Panc1 (cell line): Measurements from ENCODE around the gene WDFY2. TPM values are rescaled to one million over a fixed set of nuclear protein-coding genes. Genes with fewer than 3 reads are reported as not detected.

Experiments
- ATAC-seq: fragments of 200-7000 bp; cut with Tn5 transposase; 2 replicates; pipeline ENCODE4 v1.9.1; 2020; ENCODE audit warnings: mild to moderate bottlenecking, moderate library complexity
- BruUV-seq: library from RNA; stranded (reverse); fragments of 400-500 nt; replicated peaks from 2 replicates; lab custom pipeline; 2021; lab: Mats Ljungman, UMichigan
- CTCF ChIA-PET: fragments of 300-600 bp; sonication (Branson Sonifier 250); formaldehyde crosslinking; loops from one replicate; lab custom pipeline; 2022; ENCODE audit warnings: antibody characterized with exemption; lab: Charles Lee
- POLR2A ChIA-PET: fragments of 300-600 bp; sonication (Branson Sonifier 250); formaldehyde crosslinking; loops from one replicate; lab custom pipeline; 2022; ENCODE audit warnings: antibody characterized with exemption; lab: Charles Lee
- DNase-seq: peaks from one replicate; pipeline ENCODE4 v3.0.0-alpha.2; 2010; ENCODE audit warnings: low read depth, low spot score
- H3K27ac ChIP-seq: 2 replicates; pipeline ENCODE4 v1.5.1; 2011; ENCODE audit warnings: mild to moderate bottlenecking, low read length, inconsistent platforms
- H3K27me3 ChIP-seq: fragments of 200-500 bp; sonication (Bioruptor generic); 2 replicates; pipeline ENCODE4 v1.6.0; 2014; ENCODE audit warnings: low read length, inconsistent platforms; ENCODE audit not compliant: control insufficient read depth, insufficient read depth
- H3K36me3 ChIP-seq: fragments of 200-500 bp; sonication (Bioruptor generic); 2 replicates; pipeline ENCODE4 v1.5.1; 2014; ENCODE audit warnings: inconsistent platforms, mild to moderate bottlenecking, low read length, moderate library complexity; ENCODE audit not compliant: control insufficient read depth, insufficient read depth
- H3K4me1 ChIP-seq: 2 replicates; pipeline ENCODE4 v1.5.1; 2011; ENCODE audit warnings: inconsistent platforms, mild to moderate bottlenecking, low read length, moderate library complexity; ENCODE audit not compliant: control insufficient read depth, insufficient read depth
- H3K4me3 ChIP-seq, 2 experiments: 2 replicates each; pipeline ENCODE4 v1.5.1; 2011 to 2012; ENCODE audit warnings: low read depth in 2 of 2, low read length in 2 of 2, mild to moderate bottlenecking in 2 of 2, inconsistent platforms in 1 of 2, moderate library complexity in 1 of 2
- H3K9me3 ChIP-seq: fragments of 200-500 bp; sonication (Bioruptor generic); 2 replicates; pipeline ENCODE4 v1.5.1; 2014; ENCODE audit warnings: low read depth, mild to moderate bottlenecking, inconsistent platforms, low read length, moderate library complexity; ENCODE audit not compliant: control insufficient read depth, insufficient read depth
- CTCF ChIP-seq: fragments of 450-650 bp; IDR thresholded peaks from 2 replicates; pipeline ENCODE4 v1.5.1; 2017; ENCODE audit warnings: mild to moderate bottlenecking
- POLR2AphosphoS5 ChIP-seq: IDR thresholded peaks from 2 replicates; pipeline ENCODE4 v1.6.1; 2012; ENCODE audit warnings: mild to moderate bottlenecking, low read depth, low read length, moderate library complexity
- SIN3A ChIP-seq: IDR thresholded peaks from 2 replicates; pipeline ENCODE4 v1.6.1; 2012; ENCODE audit warnings: low read depth, mild to moderate bottlenecking, low read length, moderate library complexity, borderline replicate concordance; ENCODE audit not compliant: insufficient read depth
- TCF7L2 ChIP-seq: IDR thresholded peaks from 2 replicates; pipeline ENCODE4 v1.6.1; 2011; ENCODE audit warnings: mild to moderate bottlenecking, low read depth, low read length, inconsistent platforms
- in situ Hi-C: cut with HindIII; loops from 2 replicates; pipeline ENCODE4 v1.10.0; 2016; ENCODE audit warnings: low sequenced_read_pairs, low pct_unique_long_range_greater_than_20kb
- intact Hi-C: fragments of 100-400 bp; cut with micrococcal nuclease; formaldehyde crosslinking; loops from one replicate; pipeline ENCODE4 v1.10.0; 2022; ENCODE audit not compliant: unreplicated experiment
- total RNA-seq: library from RNA; stranded (reverse); gene quantifications from one replicate; pipeline ENCODE4 v1.2.1, GENCODE V29; 2021; ENCODE audit not compliant: unreplicated experiment
- TF ChIP-seq, protein P1 (sequence below), 2 experiments: IDR thresholded peaks; 2 replicates each; pipeline ENCODE4 v1.6.1; 2011 to 2012; ENCODE audit warnings: low read depth in 2 of 2, control low read depth in 1 of 2, low read length in 1 of 2, mild to moderate bottlenecking in 1 of 2, moderate library complexity in 1 of 2; ENCODE audit not compliant: insufficient read depth in 1 of 2

Gene WDFY2
- total RNA-seq, 1 experiment from 2014 or later: 7.8 TPM

GRCh38 chr13:51740698-51741097 lies 156.4 kb downstream of the WDFY2 start:
- no peaks in the 10 kb centered on the region for H3K36me3 ChIP-seq
- TF ChIP-seq POLR2AphosphoS5 (no peak), SIN3A (no peak), TCF7L2 (no peak), CTCF (no peak)
- no peaks in the 10 kb centered on the region for H3K27me3 ChIP-seq
- CTCF ChIA-PET: no interaction called here
- POLR2A ChIA-PET: no interaction called here
- BruUV-seq: no TSS peak
- H3K4me3 ChIP-seq: no peak overlapping the region
- in situ Hi-C loops: no loop called here
- no peak for DNase-seq
- H3K4me1 ChIP-seq: no peaks in the 10 kb centered on the region
- H3K9me3 ChIP-seq: no peaks in the 10 kb centered on the region
- intact Hi-C loops: no loop called here
- ATAC-seq: no peak
- H3K27ac ChIP-seq: no peak overlapping the region

DNA sequence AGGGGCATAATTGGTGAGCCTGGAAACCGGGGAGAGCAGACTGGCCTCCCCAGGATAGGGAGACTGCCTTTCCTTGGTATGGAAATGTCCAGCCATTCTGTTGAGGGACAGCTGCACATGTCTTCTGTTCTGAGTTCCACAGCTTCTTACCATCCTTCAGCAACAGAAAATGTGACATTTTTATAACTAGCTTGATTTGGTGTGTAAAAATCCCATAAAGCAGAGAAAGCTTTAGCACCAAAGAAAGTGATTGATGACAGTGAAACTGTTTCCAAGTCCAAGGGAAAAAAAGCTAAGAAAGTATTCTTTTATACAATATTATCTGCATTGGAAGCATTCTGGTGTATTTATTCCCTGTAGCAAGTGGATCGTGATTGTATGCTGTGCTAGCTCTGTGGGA lies 157.8 kb downstream of the WDFY2 start:
- POLR2A ChIA-PET: no interaction called here
- in situ Hi-C loops (no loop called here), intact Hi-C loops (no loop called here)
- no TSS peak for BruUV-seq
- 0 out of 2 replicates have a peak, but pooled peaks cover 4% of the 10 kb centered on the region for H3K9me3 ChIP-seq
- CTCF ChIA-PET: no interaction called here
- DNase-seq (no peak), ATAC-seq (no peak)
- H3K27me3 ChIP-seq: no peaks in the 10 kb centered on the region
- TF ChIP-seq, protein P1, sequence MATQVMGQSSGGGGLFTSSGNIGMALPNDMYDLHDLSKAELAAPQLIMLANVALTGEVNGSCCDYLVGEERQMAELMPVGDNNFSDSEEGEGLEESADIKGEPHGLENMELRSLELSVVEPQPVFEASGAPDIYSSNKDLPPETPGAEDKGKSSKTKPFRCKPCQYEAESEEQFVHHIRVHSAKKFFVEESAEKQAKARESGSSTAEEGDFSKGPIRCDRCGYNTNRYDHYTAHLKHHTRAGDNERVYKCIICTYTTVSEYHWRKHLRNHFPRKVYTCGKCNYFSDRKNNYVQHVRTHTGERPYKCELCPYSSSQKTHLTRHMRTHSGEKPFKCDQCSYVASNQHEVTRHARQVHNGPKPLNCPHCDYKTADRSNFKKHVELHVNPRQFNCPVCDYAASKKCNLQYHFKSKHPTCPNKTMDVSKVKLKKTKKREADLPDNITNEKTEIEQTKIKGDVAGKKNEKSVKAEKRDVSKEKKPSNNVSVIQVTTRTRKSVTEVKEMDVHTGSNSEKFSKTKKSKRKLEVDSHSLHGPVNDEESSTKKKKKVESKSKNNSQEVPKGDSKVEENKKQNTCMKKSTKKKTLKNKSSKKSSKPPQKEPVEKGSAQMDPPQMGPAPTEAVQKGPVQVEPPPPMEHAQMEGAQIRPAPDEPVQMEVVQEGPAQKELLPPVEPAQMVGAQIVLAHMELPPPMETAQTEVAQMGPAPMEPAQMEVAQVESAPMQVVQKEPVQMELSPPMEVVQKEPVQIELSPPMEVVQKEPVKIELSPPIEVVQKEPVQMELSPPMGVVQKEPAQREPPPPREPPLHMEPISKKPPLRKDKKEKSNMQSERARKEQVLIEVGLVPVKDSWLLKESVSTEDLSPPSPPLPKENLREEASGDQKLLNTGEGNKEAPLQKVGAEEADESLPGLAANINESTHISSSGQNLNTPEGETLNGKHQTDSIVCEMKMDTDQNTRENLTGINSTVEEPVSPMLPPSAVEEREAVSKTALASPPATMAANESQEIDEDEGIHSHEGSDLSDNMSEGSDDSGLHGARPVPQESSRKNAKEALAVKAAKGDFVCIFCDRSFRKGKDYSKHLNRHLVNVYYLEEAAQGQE (IDR thresholded peaks at IDR 0.05; ENCODE audit: insufficient read depth in 1 of 2, low read depth in 2 of 2, low read length in 1 of 2): no peak
- TF ChIP-seq SIN3A: no peak
- TF ChIP-seq TCF7L2: no peak
- no peak for TF ChIP-seq CTCF
- no peak for TF ChIP-seq POLR2AphosphoS5
- H3K36me3 ChIP-seq: no peaks in the 10 kb centered on the region
- no peaks in the 10 kb centered on the region for H3K4me1 ChIP-seq
- H3K27ac ChIP-seq: no peak overlapping the region
- no peak overlapping the region for H3K4me3 ChIP-seq
